T-helper 9 cell (primary cell): Measurements from ENCODE around the gene MAGI1.

ENCODE experiments used
- DNase-seq: peaks from one replicate; pipeline ENCODE4 v3.0.0-alpha.2; 2020

Gene MAGI1

DNA sequence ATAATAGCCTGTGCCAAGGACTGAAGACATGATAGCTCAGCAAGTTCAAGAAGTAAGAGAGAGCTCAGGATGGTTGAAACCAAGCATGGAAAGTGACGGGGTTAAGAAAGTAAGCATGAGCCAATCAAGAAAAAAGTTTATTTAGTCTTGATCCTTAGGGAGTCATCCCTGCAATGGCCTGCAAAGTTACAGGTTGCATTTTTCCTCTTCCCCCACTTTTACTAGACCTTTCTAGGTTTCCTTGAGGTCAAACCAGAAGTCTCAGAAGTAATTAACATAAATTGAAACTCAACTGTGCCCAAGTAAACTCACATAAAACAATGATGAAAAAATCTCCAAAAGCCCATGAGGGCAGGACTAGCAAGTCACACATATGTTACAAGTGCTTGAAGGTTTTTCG, 250.9 kb downstream of the MAGI1 start:
- no peak for DNase-seq

DNA sequence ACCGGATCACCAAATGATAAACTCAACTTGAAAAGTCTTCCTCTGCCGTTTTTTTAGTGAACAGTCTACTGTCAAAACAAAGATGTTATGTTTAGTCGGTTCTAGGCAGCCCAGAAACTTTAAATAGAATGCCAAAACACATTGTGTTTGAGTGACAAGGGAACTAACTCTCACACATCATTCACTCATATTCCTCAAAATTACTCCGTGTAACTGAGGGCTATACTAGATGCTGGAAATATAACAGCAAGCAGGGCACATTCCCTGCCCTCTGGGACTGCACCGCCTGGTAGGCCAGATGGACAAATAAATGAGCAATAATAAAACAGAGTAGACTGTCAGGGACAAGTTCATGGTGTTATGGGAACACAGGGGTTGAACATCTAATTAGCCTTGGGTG, 251.4 kb downstream of the MAGI1 start:
- DNase-seq: no peak

- DNase-seq: no peak
Measured at GRCh38 chr3:65786890-65787289, 251.8 kb downstream of the MAGI1 start.

- DNase-seq: no peak
Measured at GRCh38 chr3:65785065-65785645, 253.6 kb downstream of the MAGI1 start.

DNA sequence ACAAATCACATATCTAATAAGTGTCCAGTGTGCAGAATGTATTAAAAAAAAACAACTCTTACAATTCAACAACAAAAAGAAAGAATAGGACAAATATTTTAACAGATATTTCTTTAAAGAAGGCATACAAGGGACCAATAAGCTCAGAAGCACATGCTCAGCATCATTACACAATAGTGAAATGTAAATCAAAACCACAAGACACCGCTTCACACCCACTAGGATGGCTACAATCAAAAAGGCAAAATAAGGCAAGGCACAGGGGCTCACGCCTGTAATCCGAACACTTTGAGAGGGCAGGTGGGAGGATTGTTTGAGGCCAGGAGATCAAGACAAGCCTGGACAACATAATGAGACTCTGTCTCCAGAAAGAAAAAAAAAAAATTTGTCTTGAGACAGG, 255.6 kb downstream of the MAGI1 start:
- DNase-seq: no peak

DNA sequence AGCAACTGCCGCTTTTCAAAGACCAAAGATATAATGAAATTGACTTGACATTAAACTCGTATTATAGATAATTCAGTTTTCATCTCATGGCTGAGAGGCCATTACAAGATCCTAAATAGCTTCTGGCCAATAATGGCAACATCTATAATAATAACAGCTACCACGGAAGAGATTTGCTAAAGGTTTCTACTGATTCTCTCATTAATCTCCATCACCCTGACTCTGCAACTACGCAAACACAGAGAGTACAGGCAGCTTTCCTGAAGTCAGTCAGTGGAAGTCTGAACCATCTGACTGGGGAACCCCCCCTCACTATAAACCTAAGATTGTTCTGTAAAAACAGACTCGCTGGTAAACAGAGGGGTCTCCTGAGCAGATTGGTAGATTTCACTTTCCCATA, 257.1 kb downstream of the MAGI1 start:
- no peak for DNase-seq

DNA sequence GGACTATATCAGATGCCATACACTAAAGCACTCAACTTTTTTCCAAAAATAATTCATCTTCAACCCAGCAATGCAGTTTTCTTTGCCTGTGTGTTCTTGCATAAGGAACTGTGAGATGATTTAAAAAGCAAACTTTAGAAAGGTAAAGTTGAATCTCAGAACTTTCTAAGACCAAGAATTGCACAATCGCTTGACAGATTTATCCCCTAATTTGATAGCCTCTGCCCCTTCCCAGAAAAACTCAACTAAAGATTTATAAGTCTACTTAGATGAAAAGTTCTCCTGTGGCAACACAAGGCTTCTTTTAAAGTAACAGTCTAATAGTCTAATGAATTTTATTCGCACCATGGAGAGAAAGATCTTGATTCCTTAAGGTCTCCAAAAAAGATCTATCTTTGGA, 259.3 kb downstream of the MAGI1 start:
- DNase-seq: no peak

GRCh38 chr3:65778968-65779367, 259.8 kb downstream of the MAGI1 start:
- no peak for DNase-seq

DNA sequence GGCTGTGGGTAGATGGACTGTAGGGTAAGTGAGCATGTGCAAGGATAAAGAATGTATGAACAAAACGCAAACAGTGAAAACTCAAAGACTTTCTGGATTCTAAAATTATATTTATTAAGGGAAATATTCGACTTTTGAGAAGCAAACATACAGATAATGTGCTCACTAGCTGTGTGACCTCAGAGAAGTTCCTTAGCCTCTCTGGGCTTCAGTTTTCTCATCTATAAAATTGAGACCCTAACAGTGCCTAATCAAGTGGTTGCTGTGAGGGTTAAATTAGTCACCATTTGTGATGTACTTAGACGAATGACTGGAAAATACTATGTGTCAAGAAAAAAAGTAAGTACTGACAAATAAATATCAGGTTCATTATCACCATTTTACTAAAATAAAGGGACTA, 261.7 kb downstream of the MAGI1 start:
- DNase-seq: no peak

- DNase-seq: no peak
Measured at GRCh38 chr3:65776494-65776893, 262.2 kb downstream of the MAGI1 start.

DNA sequence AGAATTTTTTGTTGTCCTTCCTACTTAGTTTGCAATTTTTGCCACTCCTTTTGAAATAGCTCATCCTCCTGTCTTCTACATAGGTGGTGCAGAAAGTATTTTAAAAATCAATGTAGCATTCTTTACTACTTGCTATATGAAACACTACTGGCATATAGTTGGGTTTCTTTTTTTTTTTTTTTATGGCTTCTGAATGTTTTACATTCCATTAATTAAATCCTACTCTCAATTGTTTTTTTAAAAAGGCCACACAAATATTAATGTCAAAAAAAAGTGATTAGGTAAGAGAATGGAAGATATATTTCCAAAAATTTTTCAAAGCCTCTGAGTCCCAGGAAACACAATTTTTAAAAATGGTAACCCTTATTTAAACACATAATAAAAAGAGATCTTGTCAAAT, 262.6 kb downstream of the MAGI1 start:
- DNase-seq: no peak

- no peak for DNase-seq
Measured at GRCh38 chr3:65772758-65773157, 266.0 kb downstream of the MAGI1 start.

DNA sequence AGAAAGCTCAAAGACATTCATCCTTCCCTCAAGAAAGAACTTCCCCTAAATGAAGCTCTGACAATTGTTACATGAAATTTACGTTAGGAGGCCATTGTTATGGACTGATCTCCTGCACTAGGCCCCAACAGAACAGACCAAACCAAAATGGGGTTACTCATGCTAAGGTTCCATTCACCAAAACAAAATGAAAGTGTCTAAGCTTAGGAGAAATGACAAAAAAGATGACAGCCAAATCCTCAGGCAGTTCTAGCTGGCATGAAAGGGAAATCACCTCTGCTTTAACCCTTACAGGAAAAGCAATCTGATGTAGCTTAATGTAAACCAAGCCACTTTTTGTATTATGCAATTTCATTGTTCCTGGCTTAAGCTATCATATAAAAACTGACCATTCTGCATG, 271.2 kb downstream of the MAGI1 start:
- no peak for DNase-seq

GRCh38 chr3:65762235-65762580, 276.5 kb downstream of the MAGI1 start:
- DNase-seq: no peak

DNA sequence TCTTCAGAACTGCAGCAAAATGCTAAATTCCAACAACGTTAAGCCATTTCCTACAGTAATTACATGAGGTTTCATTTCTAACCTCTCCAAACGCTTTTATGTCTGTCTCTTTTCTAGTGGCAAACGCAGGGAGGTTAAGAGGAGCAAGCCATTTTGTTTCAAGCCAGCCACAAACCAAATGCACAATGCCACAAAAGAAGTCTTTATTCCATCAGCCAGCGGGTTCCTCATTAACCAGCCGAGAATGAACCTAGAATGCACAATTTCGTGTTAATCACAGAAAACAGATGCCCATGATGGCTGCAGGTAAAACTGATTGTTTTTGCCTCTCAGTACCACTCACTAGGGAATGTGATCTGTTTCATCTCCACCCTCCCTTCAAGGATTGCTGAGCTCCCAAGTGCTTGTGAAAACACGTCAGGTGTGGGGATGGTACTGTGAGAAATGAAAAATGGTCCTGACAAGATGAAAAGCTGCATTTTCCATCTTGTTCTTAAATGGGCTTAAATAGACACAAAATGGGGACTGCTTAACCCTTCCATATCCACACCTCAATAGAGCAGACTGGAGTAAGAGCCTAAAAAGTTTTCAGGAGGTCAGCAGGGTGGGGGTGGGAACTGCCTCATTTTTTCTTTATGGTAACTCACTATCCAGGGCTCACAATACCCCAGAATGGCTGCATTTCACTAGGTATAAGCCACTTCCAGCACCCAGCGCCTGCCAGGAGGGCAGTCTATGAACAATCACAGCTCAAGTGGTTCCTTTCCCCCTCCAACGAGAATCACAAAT, 277.1 kb downstream of the MAGI1 start:
- DNase-seq: no peak

GRCh38 chr3:65758876-65759598, 279.7 kb downstream of the MAGI1 start:
- no peak for DNase-seq

DNA sequence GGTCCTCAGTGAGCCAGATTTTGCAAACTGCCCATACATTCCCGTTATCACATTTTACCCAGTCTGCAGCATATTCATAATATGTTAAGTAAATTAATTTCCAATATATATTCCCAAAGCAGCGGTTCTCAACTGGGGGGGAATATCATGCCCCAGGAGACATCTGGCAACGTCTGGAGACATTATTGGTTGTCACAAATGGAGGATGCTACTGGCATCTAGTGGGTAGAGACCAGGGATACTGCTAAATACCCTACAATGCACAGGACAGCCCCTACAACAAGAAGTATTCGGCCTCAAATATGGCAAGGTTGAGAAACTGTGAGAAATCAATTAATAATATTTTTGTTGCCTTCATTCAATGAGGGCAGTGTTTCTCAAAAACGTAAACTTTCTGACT, 280.3 kb downstream of the MAGI1 start:
- DNase-seq: no peak

- no peak for DNase-seq
Measured at GRCh38 chr3:65752636-65753035, 286.1 kb downstream of the MAGI1 start.

DNA sequence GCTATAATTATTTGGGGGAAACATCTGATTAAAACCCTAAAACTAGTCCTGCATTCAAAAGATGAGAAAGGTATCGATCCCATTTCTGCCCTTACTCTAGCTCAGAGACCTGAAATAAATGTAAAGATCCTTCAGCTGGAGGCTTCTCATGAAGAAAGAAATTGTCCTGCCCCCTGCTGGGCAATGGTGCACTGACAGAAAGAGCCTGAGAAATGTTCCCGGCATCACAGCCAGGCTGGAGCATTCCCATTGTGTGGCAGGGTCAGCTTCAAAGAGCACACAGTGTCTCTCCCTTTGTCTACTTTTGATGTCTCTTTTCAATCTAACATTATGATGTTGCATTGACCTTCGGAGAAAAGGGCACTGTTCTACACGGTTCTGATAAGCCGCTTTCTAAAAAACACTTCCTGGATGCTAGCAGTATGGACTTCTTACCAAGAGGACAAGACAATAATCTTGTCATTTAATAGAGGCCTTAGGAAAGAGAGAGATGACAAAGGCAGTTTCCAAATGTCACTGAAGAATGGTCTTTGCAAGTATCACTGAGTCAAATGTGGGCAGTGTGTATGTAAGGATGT, 287.5 kb downstream of the MAGI1 start:
- no peak for DNase-seq

DNA sequence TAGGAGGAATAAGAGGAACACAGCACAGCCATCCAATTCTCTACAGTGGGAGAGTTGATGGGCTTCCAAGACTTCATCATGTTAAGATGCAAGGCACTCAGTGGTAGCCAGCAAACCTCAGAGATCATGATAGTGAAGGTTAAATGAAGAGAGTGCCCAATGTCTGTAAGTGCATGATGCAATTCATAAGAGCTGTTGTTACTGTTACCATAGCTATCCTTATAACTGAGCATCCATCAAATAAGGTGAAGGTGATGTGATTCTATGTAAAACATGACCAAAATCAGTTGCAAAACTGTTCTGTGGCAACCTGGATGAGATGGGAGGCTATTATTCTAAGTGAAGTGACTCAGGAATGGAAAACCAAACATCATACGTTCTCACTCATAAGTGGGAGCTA, 289.7 kb downstream of the MAGI1 start:
- DNase-seq: no peak

GRCh38 chr3:65748326-65748725, 290.4 kb downstream of the MAGI1 start:
- DNase-seq: no peak

DNA sequence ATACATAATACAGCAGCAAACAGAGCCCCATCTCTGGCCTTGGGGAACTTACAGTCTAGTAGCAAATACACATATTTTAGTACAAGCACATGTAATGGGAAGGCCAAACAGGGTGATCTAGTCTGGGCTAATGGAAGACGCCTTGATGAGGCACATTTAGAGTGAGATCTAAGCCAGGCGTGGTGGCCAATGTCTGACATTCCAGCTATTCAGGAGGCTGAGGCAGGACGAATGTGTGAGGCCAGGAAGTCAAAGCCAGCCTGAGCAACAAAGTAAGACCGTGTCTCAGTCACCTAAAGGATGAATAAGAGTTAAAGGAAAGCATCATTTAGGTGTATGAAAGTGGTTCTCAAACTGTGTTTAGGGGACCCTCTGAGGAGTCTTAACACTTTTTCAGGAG, 291.9 kb downstream of the MAGI1 start:
- DNase-seq: no peak

DNA sequence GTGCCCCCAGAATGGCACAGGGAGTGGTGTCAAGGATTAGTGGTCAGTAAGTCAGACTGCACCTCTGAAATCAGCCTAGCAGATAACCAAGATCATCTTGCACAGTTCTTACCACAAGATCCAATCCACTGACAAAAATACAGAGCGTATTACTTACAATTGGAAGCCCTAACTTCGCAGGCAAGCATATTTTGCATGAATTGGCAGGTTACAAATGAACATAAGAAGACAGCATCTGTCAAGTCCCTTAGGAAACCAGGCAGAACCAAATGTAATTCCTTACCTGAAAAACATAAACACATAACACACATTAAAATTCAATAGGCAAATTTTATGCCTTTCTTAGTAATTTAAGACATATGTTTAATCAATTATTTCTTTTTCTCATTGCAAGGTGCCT, 293.4 kb downstream of the MAGI1 start:
- DNase-seq: no peak

GRCh38 chr3:65742914-65743313, 295.8 kb downstream of the MAGI1 start:
- DNase-seq: no peak
